Inflammatory macrophage (primary cell): ENCODE data around the gene CAPN1.
"Not testable (repeated sequence)": the region's sequence is repeated elsewhere in the genome, so short reads cannot be mapped to it uniquely, and the experiment has no call there.

Source experiments
- DNase-seq, 2 donors: peaks; one replicate each; pipeline ENCODE4 v3.0.0-alpha.2; 2020 to 2022
- total RNA-seq, 18 experiments: gene quantifications; one replicate each; lab custom pipeline; 2026; ENCODE audit warnings: mixed read lengths in 6 of 18, inconsistent platforms in 2 of 18; lab: John Stamatoyannopoulos, UW

CAPN1 gene
- total RNA-seq = 72.6 to 204 (median 128) reads per million in 18 experiments

GRCh38 chr11:65181569-65182257 is at the start of gene CAPN1:
Gene CAPN1, plus strand, starts transcription at chr11:65181928. Its CDS starts 774 bp downstream, at chr11:65182702.
- peak; percentile 40 to 54 for DNase-seq

- DNase-seq = no peak
Measured at GRCh38 chr11:65132238-65132987, 49.3 kb upstream of the CAPN1 start.

DNA sequence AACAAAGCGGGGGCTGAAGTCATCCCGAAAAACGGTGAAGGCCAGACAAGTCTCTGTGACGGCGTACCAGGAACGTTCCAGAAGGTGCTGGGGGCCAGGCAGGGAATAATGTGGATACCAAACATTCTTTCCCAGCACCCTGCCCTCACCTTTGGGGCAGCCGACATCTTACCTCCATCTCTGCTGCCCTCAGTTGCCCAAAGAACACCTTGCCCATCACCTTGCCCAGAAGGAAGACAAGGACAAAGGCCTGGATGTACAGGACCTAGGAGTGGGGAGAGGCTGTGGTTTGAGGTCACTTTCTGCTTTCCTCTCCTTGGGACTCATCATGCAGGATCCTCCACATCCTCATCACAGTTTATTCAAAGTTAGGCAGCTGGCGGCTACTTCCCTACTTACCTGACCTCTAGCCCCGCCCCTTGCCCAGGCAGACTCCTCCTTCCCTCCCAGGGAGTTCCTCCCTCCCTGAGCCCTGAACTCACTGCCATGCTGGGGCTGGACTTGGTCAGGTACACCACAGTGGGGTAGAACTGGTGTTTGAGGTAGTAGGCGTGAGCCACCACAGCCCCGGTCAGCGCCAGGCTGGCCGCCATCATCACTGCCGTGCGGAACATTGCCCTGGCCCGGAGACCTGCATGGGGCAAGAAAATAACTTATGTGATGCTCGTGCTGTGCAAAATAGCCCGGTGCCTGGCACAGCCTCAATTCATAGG is 48.6 kb upstream of the CAPN1 start:
- peak in 1 of 2 donors; percentile 50 for DNase-seq

DNA sequence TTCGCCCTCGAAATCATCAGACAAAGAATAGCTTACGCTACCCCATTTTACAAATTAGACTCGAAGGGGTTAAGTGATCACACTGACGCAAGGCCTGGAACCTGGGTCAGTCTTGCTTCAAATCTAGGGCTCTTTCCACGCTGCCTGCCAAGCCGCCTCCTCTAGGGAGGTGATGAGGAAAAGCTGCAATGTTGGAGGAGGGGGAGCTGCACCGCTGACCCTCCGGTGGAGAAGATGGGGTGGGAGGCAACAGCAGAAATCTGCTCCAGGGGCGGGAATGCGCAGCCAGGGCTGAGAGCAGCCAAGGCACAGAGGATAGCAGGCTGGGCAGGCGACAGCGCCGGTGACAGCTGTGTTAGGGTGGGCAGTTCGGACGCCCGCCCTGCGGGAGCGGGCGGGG is 48.0 kb upstream of the CAPN1 start:
- no peak for DNase-seq

- peak; percentile 89 to 95 for DNase-seq
Measured at GRCh38 chr11:65134240-65134951, 47.3 kb upstream of the CAPN1 start, which contains the start of gene SYVN1. Gene SYVN1, minus strand, starts transcription at chr11:65134519. Its CDS starts 918 bp downstream, at chr11:65133601.

- DNase-seq = peak; percentile 95
Measured at GRCh38 chr11:65134952-65135632, 46.6 kb upstream of the CAPN1 start.

DNA sequence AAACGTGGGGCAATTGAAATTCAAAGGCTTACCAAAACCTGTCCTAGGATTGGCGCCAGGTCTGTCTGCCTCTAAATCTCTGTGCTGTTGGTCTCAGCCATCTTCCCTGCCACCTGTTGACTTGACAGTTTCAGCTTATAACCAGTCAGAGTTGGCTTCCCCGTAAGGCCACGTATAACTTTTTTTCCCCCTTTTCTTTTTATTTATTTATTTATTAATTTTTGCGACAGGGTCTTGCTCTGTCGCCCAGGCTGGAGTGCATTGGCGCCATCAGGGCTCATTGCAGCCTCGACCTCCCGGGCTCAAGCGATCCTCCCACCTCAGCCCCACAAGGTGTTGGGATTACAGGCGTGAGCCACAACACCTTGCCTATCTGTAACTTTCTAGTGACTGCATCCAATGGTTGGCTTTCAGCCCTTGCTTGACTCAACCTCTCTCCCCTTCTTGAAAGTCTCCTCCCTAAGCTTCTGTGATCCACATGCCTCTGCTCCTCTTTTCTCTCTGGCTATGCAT is 46.0 kb upstream of the CAPN1 start:
- no peak for DNase-seq

GRCh38 chr11:65136515-65137096 is 45.1 kb upstream of the CAPN1 start:
- DNase-seq = no peak

GRCh38 chr11:65141896-65142494 is 39.7 kb upstream of the CAPN1 start:
- DNase-seq = no peak

DNA sequence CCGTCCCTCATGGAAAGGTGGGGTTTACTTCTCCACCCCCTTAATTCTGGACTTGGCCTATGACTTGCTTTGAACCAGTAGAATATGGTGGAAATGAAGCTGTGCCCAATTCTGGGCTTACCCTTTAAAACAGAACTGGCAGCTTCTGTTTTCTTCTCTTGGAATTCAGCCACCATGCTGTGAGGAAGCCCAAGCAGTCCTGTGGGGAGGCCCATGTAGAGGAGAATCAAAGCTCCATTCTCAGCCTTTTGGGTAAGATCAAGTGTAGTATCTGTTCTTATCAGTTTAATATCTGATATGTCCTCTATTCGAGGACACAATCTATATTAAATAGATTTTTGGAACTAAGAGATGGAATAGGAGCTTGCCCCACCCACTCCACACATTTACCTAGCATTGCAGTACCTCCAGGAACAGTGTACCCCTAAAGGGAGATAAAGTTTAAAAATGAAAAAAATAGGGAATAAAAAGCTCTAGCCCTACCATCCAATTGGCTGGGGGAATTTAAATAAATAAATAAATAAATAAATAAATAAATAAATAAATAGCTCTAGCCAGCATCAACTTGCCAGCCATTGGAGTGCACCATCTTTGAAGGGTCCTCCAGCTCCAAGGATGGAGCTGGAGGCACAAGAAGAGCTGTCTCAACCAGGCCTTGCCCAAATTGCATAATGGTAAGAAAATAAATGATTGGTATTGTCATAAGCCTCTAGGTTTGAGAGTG is 34.2 kb upstream of the CAPN1 start:
- no peak for DNase-seq

DNA sequence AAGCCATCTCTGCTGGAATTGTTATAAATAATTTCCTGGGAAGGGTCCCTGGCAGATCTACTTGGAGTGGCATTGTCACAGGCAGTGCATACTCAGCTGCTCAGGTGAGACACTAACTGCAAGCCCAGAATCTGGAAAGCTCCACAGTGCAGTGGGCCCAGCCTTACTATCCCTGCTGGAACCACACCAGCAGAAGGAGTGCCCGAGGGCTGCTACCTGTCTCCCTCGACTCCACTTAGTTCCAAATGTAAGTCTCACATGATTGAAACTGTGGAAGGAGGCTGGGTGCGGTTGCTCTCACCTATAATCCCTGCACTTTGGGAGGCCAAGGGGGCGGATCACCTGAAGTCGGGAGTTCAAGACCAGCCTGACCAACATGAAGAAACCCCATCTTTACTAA is 33.1 kb upstream of the CAPN1 start:
- DNase-seq = no peak

- DNase-seq = not testable (repeated sequence)
Measured at GRCh38 chr11:65150131-65150508, 31.6 kb upstream of the CAPN1 start.

- peak; percentile 91 to 95 for DNase-seq
Measured at GRCh38 chr11:65150509-65151299, 31.0 kb upstream of the CAPN1 start.

DNA sequence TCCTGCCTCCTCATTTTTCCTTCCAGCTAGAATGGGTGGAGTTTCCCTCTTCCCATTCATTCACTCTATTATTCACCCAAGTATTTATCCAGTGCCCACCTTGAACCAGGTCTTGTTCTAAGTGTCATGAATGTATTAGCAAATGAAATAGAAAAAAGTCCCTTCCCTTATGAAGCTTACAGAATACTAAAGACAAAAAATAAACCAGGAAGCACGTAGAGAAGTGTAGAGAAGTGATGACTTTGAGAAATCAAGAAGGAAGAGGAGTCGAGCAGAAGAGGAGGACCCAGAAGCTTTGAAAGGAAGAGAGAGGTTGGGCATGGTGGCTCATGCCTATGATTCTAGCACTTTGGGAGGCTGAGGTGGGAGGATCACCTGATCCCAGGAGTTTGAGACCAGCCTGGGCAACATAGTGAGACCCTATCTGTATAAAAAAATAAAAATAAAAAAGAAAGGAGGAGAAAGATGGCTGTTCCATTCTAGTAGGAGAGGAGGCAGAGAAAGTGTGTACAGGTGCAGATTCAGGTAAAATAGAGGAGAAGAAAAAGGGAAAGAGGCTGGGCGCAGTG is 30.3 kb upstream of the CAPN1 start:
- DNase-seq = peak; percentile 24 to 49

- peak; percentile 35 to 36 for DNase-seq
Measured at GRCh38 chr11:65152122-65152521, 29.6 kb upstream of the CAPN1 start.

DNA sequence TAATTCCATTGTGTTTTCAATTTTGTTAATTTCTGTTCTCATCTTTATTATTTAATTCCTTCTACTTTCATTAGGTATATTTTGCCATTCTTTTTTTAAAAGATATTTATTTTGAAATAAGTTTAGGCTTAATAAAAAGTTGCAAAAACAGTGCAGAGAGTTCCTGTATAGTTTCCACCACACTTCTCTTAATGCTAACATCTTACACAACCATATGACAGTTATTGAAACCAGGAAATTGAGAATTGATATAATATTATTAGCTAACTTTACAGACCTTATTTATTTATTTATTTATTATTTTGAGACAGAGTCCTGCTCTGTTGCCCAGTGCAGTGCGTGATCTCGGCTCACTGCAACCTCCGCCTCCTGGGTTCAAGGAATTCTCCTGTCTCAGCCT is 25.5 kb upstream of the CAPN1 start:
- peak in 1 of 2 donors; percentile 67 for DNase-seq

GRCh38 chr11:65156926-65157325 is 24.8 kb upstream of the CAPN1 start:
- DNase-seq = no peak

GRCh38 chr11:65157336-65157735 is 24.4 kb upstream of the CAPN1 start:
- DNase-seq = peak; percentile 65 to 73

DNA sequence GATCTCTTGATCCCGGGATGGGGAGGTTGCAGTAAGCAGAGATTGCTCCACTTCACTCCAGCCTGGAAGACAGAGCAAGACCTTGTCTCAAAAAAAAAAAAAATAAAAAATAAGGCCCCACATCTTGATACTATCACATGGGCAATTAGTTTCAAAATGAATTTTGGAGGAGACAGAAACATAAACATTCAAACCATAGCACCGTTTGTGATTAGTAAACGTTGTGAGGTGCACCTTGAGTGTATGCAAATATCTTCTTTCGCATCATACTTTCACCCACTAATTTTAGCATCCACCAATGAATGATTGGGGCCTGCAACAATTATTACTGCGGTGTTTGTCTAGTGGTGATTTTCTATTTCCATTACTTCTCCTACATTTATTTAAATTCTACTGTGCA is 22.7 kb upstream of the CAPN1 start:
- no peak for DNase-seq
